Fibroblast of lung (primary cell): ENCODE results near the gene OTUD3.

Experiments
- EZH2 ChIP-seq: IDR thresholded peaks from 2 replicates; pipeline ENCODE4 v1.5.1; 2012; ENCODE audit warnings: low read length, control low read depth, mild to moderate bottlenecking; ENCODE audit errors: missing control alignments
- TF ChIP-seq, protein P1 (sequence below), 2 donors: IDR thresholded peaks in 1 of 2; conservative IDR thresholded peaks in 1 of 2; 1 replicate in 1 of 2; 2 replicates in 1 of 2; pipeline ENCODE4 v1.5.1; 2011 to 2012; ENCODE audit warnings: low read length in 2 of 2, control low read depth in 1 of 2, inconsistent platforms in 1 of 2, low read depth in 1 of 2, mild to moderate bottlenecking in 1 of 2

DNA sequence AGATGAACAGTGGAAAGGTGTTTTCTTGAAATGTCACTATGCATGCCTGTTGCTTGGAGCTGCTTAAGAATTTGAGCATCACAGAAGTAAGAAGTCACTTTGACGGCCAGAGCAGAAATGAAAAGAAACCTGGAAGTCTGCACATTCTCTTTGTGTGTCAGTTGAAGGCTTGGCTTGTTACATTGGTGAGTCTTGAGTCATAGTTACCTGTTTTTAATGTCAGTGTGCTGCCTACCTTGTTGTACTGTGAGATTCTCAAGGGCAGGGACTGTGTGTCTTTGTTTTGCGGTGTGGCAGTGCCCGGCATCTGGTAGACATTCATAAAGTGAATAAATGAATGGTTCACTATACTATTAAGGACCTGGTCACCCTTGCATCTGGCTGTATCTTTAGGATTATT, 9.9 kb downstream of the OTUD3 start:
- TF ChIP-seq, protein P1, sequence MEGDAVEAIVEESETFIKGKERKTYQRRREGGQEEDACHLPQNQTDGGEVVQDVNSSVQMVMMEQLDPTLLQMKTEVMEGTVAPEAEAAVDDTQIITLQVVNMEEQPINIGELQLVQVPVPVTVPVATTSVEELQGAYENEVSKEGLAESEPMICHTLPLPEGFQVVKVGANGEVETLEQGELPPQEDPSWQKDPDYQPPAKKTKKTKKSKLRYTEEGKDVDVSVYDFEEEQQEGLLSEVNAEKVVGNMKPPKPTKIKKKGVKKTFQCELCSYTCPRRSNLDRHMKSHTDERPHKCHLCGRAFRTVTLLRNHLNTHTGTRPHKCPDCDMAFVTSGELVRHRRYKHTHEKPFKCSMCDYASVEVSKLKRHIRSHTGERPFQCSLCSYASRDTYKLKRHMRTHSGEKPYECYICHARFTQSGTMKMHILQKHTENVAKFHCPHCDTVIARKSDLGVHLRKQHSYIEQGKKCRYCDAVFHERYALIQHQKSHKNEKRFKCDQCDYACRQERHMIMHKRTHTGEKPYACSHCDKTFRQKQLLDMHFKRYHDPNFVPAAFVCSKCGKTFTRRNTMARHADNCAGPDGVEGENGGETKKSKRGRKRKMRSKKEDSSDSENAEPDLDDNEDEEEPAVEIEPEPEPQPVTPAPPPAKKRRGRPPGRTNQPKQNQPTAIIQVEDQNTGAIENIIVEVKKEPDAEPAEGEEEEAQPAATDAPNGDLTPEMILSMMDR (conservative IDR thresholded peaks at IDR 0.05 in 1 of 2, IDR thresholded peaks at IDR 0.05 in 1 of 2; ENCODE audit: low read depth in 1 of 2, low read length in 2 of 2), result no peak
- no peak for TF ChIP-seq EZH2
